Erythroblast (primary cell): Measurements from ENCODE around the gene IZUMO4.

Source experiments
- GATA1 ChIP-seq: IDR thresholded peaks from 2 replicates; pipeline ENCODE4 v1.6.1; 2011; ENCODE audit warnings: low read depth, mild to moderate bottlenecking, control low read depth, low read length, moderate library complexity
- POLR2A ChIP-seq: IDR thresholded peaks from 2 replicates; pipeline ENCODE4 v1.6.1; 2011; ENCODE audit warnings: mild to moderate bottlenecking, low read length

- TF ChIP-seq POLR2A: no peak
- TF ChIP-seq GATA1: no peak
Observed at GRCh38 chr19:2118438-2118837, 21.7 kb downstream of the IZUMO4 start.
